COLO829 (cell line): ENCODE results near the gene LSM14A.

ENCODE experiments used
- DNase-seq: peaks from one replicate; pipeline ENCODE4 v3.0.0; 2012; ENCODE audit warnings: low spot score

The LSM14A gene

DNA sequence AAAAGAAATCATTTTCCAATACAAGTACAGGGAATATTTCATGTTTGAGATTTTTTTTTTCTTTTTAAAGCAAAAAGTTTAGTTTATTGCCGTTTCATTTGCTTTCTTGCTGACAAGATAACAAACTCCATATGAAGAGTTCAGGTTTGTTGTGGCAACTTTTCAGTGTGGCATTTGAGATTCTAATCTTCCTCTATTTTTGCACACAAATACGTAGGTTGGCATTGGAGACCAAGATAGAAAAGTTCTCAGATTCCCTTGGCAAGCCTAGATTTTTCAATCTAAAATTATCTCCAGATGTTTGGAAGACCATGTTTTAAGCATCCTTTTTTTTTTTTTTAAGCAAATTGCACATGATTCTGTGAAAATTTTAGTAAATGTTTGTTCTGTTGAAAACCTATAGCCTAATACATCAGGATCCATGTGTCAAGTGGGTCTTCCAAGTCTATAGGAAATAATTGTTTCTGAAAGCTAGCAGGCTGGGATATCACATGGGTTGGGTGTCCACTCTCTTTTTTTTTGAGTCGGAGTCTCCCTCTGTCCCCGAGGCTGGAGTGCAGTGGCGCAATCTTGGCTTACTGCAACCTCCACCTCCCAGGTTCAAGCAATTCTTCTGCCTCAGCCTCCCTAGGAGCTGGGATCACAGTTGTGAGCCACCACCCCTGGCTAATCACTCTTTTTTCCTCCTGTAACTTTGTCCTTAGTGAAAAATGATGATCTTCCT is 84.7 kb downstream of the LSM14A start:
- DNase-seq = no peak

DNA sequence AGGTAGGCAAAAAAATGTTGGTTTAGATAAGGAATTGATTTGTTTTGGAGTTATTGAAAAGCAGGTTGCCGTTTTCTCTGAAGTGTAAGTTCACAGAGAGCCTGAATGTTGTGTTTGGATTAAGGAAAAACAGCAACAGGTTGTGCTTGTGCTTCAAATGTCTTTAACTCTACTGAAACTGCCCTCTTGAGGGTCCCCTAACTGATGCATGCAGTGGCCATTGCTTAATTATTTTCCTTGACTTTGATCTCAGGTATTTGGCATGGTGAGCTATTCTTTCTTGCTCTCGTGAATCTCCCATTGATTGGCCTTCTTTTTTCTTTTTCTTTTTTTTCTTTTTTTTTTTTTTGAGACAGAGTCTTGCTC is 85.2 kb downstream of the LSM14A start:
- DNase-seq = no peak

DNA sequence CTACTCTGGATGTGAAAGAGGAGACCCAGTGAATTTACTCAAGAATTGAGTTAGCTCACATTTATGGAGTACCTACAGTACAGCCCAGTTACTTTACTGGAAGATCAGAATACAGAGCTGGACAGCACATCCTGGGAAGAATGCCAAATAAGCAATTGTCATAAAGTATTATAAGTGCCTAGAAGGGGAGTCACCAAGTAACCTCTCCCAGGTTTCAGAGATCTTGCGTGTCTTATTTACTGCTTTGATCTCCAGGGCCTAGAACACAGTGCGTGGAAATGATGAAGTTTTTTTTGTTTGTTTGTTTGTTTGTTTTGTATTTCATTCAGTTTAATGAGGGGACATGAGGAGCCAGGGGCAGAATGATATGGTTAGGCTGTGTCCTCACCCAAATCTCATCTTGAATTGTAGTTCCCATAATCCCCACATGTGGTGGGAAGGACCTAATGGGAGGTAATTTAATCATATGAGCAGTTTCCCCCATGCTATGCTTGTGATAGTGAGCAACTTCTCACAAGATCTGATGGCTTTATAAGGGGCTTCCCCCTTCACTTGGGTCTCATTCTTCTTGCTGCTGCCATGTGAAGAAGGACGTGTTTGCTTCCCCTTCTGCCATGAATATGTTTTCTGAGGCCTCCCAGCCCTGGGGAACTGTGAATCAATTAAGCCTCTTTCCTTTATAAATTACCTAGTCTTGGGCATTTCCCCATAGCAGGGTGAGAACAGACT is 87.2 kb downstream of the LSM14A start:
- DNase-seq = no peak

- no peak for DNase-seq
Measured at GRCh38 chr19:34260771-34261173, 88.5 kb downstream of the LSM14A start.

DNA sequence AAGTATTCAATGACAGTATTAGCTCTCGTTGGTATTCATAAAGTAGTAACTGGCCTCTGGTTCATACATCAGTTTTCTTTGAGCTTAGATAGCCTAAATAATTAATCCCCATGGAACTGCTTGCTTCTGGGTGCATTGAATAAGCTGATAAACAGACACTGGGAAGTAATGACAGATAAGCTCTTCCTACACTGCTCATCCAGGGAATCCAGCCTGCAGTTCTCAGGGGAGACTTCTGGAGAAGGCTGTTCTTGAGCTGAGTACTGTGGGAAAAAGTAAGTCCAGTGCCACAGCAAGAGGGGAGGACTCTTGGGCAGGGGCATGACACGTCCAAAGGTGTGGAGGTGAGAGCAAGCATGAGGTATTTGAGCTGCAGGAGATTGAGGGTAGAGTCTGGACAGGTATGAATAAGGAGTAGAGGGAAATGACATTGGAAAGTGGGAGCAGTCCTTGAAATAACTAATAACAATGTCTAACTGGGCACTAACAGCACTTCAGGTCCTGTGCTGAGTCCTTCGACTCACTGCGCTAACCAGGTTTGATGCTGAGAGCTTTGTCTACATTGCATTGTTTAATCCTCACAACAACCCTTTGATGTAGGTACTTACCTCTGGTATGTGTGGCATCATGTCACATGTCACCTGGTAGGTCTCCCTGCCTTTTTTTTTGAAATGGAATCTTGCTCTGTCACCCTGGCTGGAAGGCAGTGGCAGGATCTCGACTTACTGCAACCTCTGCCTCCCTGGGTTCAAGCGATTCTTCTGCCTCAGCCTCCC is 89.2 kb downstream of the LSM14A start:
- no peak for DNase-seq

- DNase-seq = no peak
Measured at GRCh38 chr19:34263745-34264237, 91.5 kb downstream of the LSM14A start.

GRCh38 chr19:34265221-34265650 is 92.9 kb downstream of the LSM14A start:
- DNase-seq = no peak

- no peak for DNase-seq
Measured at GRCh38 chr19:34269081-34269480, 96.8 kb downstream of the LSM14A start.

- no peak for DNase-seq
Measured at GRCh38 chr19:34269489-34269888, 97.2 kb downstream of the LSM14A start.

- peak; percentile 27 for DNase-seq
Measured at GRCh38 chr19:34269968-34270621, 97.8 kb downstream of the LSM14A start.

DNA sequence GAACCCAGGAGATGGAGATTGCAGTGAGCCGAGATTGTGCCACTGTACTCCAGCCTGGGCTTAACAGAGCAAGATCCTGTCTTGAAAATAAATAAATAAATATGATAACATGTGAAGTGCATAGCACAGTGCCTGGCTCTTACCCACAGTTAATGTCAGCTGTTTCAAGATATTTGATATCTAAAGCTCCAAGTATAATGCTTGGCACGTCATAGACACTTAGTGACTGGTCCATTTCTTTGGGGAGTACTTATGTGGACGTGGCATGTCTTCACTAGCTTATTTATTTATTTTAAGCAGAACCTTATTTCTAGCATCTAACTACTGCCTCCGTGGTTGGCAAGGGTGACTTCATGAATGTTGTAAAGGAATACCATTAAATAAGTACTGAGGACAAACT is 100.8 kb downstream of the LSM14A start:
- no peak for DNase-seq

DNA sequence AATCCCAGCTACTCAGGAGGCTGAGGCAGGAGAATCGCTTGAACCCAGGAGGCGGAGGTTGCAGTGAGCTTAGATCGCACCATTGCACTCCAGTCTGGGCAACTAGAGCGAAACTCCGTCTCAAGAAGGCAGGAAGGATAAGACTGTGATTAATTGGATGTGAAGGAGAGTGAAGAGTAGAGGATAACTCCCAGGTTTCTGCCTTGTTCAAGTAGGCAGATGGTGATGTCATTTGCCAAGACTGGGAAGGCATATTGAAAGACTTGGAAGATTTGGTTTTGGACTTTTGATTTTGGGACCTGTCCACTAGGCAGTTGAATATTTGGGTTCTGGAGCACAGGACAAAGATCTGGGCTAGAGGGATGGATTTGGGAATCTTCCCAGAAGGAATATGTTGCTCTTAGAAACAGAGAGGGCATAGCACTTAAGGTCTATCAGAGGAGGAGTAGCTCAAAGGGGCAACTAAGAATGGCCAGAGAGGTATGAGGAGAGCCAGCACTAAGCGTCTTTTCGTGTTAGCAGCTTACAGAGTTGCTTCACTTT is 102.1 kb downstream of the LSM14A start:
- no peak for DNase-seq

DNA sequence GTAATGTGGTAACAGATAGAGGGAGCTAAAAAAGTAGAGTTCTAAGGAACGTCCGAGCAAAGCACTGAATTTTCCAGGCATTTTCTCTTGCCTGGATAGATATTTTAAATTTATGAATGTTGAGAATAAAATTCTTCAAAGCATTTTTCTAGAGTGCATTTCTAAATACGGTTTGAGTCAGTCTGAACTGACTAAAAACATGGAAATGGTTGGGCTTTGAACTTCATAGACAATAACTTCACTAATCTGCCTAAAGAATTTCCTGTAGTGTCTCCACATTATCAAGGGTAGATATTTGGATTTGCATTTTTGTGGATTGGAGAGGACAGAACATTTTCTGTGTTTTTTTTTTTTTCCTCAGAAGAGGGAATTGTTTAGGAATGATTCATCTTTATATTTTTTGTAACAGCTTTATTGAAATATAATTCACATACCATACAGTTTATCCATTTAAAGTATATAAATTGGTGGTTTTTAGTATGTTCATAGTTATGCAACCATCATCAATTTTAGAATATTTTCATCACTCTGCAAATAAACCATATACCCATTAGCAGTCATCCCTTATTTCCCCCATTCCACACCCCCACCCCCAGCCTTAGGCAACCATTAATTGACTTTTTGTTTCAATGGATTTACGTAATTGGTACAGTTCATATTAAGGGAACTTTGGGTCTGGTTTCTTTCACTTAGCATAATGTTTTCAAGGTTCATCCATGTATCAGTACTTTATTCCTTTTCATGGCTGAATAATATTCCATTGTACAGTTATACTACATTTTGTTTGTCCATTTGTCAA is 102.7 kb downstream of the LSM14A start:
- DNase-seq = peak; percentile 97

DNA sequence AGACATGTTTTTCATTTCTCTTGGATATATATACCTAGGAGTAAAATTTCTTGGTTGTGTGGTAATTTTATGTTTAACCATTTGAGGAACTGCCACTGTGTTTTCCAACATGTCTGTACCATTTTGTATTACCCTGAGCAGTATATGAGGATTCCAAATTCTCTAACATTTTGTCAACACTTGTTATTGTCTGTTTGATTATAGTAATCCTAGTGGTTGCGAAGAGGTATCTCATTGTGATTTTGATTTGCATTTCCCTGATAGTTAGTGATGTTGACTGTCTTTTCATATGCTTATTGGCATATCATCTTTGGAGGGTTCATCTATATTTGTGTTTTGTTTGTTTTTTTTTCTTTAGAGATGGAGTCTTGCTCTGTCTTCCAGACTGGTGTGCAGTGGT is 103.4 kb downstream of the LSM14A start:
- no peak for DNase-seq

GRCh38 chr19:34276614-34277013 is 104.3 kb downstream of the LSM14A start:
- DNase-seq = peak; percentile 55

DNA sequence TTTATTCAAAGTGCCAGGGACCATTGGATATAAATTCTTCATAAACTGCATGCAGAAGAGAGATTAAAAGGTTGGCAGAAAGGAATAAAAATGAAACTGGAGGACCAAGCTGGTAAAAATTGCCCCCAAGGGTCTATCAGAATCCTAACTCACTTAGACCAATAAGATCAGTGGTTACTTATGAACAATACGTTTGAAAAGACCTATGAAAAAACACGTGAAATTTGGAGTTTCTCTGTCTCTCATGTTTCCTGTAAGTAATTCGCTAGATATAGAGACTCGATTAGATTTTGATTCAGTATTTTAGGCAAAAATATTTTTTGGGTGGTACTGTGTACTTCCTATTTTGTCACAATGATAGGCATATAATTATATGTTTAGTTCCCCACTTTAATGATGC is 104.9 kb downstream of the LSM14A start:
- no peak for DNase-seq

DNA sequence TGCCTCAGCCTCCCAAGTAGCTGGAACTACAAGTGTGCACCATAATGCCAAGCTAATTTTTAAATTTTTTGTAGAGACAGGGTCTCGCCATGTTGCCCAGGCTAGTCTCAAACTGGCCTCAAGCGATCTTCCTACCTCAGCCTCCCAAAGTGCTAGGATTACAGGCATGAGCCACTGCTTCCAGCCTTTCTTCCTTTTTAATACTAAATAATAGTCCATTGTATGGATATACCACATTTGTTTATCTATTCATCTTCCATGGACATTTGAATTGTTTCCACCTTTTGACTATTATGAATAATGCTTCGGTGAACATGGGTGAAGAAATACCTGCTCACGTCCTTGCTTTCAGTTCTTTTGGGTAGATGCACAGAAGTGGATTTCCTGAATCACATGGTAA is 106.5 kb downstream of the LSM14A start:
- no peak for DNase-seq
